Spleen (tissue), 7 donors: ENCODE results near the gene MID1.

Source experiments
- CTCF ChIP-seq, 11 experiments: fragments of 200-600 bp in 7 of 11; fragments of 450-650 bp in 4 of 11; sonication (generic) in 4 of 11; IDR thresholded peaks in 8 of 11; conservative IDR thresholded peaks in 3 of 11; 1 replicate in 7 of 11; 2 replicates in 4 of 11; pipeline versions ENCODE4 v1.4.0 to v1.8.0; 2016 to 2021; ENCODE audit warnings: antibody characterized with exemption in 11 of 11, inconsistent platforms in 4 of 11, mild to moderate bottlenecking in 1 of 11
- POLR2A ChIP-seq, 3 donors: fragments of 450-650 bp; IDR thresholded peaks; one replicate each; pipeline ENCODE4 v1.5.1; 2017; ENCODE audit warnings: antibody characterized with exemption in 3 of 3, mild to moderate bottlenecking in 1 of 3
- POLR2AphosphoS5 ChIP-seq, 3 donors: sonication (generic); formaldehyde crosslinking; IDR thresholded peaks; one replicate each; pipeline ENCODE4 v1.5.1; 2017; ENCODE audit warnings: antibody characterized with exemption in 3 of 3
- donor health status: DM: no; HTN: no; CAD: no; lungs with moderate emphysema.
- donor health status: DM: no; HTN: no; CAD: no.
- donor health status: DM: no; HTN: no; CAD: no.

- TF ChIP-seq CTCF (IDR thresholded peaks at IDR 0.05 in 8 of 11, conservative IDR thresholded peaks at IDR 0.05 in 3 of 11) (no peak), POLR2AphosphoS5 (IDR thresholded peaks at IDR 0.05) (no peak), POLR2A (IDR thresholded peaks at IDR 0.05) (no peak)
These were observed 111.0 kb downstream of the MID1 start for GRCh38 chrX:10509397-10509796.
